ENCODE results near the gene RNF138. TPM values are rescaled to one million over a fixed set of nuclear protein-coding genes. Genes with fewer than 3 reads are reported as not detected.

Gene RNF138
- total and polyA plus RNA-seq, 2 experiments from 2014 or later: 18.5 to 41.1 TPM

DNA sequence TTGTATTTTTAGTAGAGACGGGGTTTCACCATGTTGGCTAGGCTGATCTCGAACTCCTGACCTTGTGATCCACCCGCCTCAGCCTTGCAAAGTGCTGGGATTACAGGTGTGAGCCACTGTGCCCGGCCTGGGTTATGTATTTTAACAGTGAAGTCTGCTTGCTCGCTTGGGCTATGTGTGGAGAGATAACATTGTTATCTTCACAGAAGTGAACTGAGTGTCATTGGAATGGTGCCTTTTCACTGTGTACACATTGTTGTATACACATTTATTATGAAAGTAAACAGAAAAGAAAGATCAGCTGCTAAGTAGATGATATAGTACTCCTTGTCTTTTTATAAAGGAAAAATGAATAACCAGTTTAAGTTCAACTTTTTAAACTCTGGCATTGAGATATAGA lies 30.4 kb downstream of the RNF138 start:
- no peaks in the 10 kb centered on the region for H3K9me2 ChIP-seq (replicated peaks; ENCODE audit: insufficient read depth)
- no peak overlapping the region for H3K4me2 ChIP-seq
- no peak for DNase-seq (ENCODE audit: low spot score)
- no peaks in the 10 kb centered on the region for H3K36me3 ChIP-seq (replicated peaks; ENCODE audit: insufficient read depth, low read depth)
- TF ChIP-seq EZH2 (IDR thresholded peaks at IDR 0.05; ENCODE audit: borderline replicate concordance) (no peak), EZH2phosphoT487 (IDR thresholded peaks at IDR 0.05; ENCODE audit: low read depth, severe bottlenecking, unreplicated experiment) (no peak)
- TF ChIP-seq, protein P1, sequence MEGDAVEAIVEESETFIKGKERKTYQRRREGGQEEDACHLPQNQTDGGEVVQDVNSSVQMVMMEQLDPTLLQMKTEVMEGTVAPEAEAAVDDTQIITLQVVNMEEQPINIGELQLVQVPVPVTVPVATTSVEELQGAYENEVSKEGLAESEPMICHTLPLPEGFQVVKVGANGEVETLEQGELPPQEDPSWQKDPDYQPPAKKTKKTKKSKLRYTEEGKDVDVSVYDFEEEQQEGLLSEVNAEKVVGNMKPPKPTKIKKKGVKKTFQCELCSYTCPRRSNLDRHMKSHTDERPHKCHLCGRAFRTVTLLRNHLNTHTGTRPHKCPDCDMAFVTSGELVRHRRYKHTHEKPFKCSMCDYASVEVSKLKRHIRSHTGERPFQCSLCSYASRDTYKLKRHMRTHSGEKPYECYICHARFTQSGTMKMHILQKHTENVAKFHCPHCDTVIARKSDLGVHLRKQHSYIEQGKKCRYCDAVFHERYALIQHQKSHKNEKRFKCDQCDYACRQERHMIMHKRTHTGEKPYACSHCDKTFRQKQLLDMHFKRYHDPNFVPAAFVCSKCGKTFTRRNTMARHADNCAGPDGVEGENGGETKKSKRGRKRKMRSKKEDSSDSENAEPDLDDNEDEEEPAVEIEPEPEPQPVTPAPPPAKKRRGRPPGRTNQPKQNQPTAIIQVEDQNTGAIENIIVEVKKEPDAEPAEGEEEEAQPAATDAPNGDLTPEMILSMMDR (IDR thresholded peaks at IDR 0.05; ENCODE audit: poor library complexity): no peak
- no peaks in the 10 kb centered on the region for H3K9me3 ChIP-seq (ENCODE audit: low read depth)
- H3K27ac ChIP-seq: no peak overlapping the region
- H2AFZ ChIP-seq: no peak overlapping the region
- no peaks in the 10 kb centered on the region for H4K20me1 ChIP-seq (ENCODE audit: insufficient read depth, poor library complexity, severe bottlenecking)
- no peak overlapping the region for H3K4me3 ChIP-seq
- H3K79me2 ChIP-seq: peaks cover 11% of the 10 kb centered on the region
- WGBS (ENCODE audit: low lambda C conversion rate, missing lambda C conversion rate): 66% methylated on average over 5 of the region's 5 CpGs
- no peaks in the 10 kb centered on the region for H3K27me3 ChIP-seq
- no peaks in the 10 kb centered on the region for H3K4me1 ChIP-seq (ENCODE audit: insufficient read depth)

DNA sequence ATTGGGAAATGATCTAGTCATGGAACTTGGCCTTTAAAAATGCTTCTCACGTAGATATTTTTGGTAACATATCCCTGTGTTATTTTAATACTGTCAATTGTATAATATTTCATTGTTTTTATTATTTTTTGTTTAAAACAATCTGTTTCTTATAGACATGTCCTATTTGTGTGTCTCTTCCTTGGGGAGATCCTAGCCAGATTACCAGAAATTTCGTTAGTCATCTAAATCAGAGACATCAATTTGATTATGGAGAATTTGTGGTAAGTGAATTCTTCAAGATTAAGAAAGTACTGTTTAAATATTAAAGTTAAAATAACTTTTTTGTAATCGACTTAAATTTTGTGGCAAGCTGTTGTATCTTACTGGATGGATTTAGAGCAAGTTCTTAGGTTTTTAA lies 34.9 kb downstream of the RNF138 start:
- Histone ChIP-seq H3K4me2 (no peak overlapping the region), H3K9me2 (replicated peaks; ENCODE audit: insufficient read depth) (no peaks in the 10 kb centered on the region), H3K9me3 (ENCODE audit: low read depth) (no peaks in the 10 kb centered on the region), H3K79me2 (no peaks in the 10 kb centered on the region), H2AFZ (no peak overlapping the region), H3K4me3 (no peak overlapping the region), H3K27ac (no peak overlapping the region), H3K27me3 (no peaks in the 10 kb centered on the region), H3K36me3 (replicated peaks; ENCODE audit: insufficient read depth, low read depth) (no peaks in the 10 kb centered on the region), H4K20me1 (ENCODE audit: insufficient read depth, poor library complexity, severe bottlenecking) (no peaks in the 10 kb centered on the region), H3K4me1 (ENCODE audit: insufficient read depth) (no peaks in the 10 kb centered on the region)
- TF ChIP-seq EZH2phosphoT487 (IDR thresholded peaks at IDR 0.05; ENCODE audit: low read depth, severe bottlenecking, unreplicated experiment) (no peak), EZH2 (IDR thresholded peaks at IDR 0.05; ENCODE audit: borderline replicate concordance) (no peak)
- TF ChIP-seq, protein P1 (IDR thresholded peaks at IDR 0.05; ENCODE audit: poor library complexity): no peak
- DNase-seq (ENCODE audit: low spot score): no peak
- 98% methylated on average over 3 of the region's 3 CpGs for WGBS (ENCODE audit: low lambda C conversion rate, missing lambda C conversion rate)

DNA sequence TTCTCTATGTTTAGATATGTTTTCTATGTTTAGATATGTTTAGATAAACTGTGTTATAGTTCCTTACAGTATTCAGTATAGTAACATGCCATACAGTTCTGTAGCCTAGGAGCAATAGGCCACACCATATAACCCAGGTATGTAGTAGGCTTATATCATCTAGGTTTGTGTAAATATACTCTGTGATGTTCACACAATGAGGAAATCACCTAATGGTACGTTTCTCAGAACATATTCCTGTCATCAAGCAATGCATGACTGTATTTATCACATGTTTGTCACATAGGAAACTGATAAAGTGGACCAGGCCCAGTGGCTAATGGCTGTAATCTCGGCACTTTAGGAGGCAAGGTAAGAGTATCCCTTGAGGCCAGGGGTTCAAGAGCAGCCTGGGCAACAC lies 44.0 kb downstream of the RNF138 start:
- WGBS (ENCODE audit: low lambda C conversion rate, missing lambda C conversion rate): 53% methylated on average over 2 of the region's 2 CpGs
- H3K27ac ChIP-seq: no peak overlapping the region
- H3K9me3 ChIP-seq (ENCODE audit: low read depth): no peaks in the 10 kb centered on the region
- no peaks in the 10 kb centered on the region for H3K9me2 ChIP-seq (replicated peaks; ENCODE audit: insufficient read depth)
- H3K79me2 ChIP-seq: no peaks in the 10 kb centered on the region
- no peaks in the 10 kb centered on the region for H4K20me1 ChIP-seq (ENCODE audit: insufficient read depth, poor library complexity, severe bottlenecking)
- TF ChIP-seq, protein P1 (IDR thresholded peaks at IDR 0.05; ENCODE audit: poor library complexity): no peak
- TF ChIP-seq EZH2 (IDR thresholded peaks at IDR 0.05; ENCODE audit: borderline replicate concordance): no peak
- TF ChIP-seq EZH2phosphoT487 (IDR thresholded peaks at IDR 0.05; ENCODE audit: low read depth, severe bottlenecking, unreplicated experiment): no peak
- no peak overlapping the region for H3K4me3 ChIP-seq
- H3K4me1 ChIP-seq (ENCODE audit: insufficient read depth): no peaks in the 10 kb centered on the region
- no peaks in the 10 kb centered on the region for H3K27me3 ChIP-seq
- H3K4me2 ChIP-seq: no peak overlapping the region
- no peak for DNase-seq (ENCODE audit: low spot score)
- no peak overlapping the region for H2AFZ ChIP-seq
- no peaks in the 10 kb centered on the region for H3K36me3 ChIP-seq (replicated peaks; ENCODE audit: insufficient read depth, low read depth)
